Prostate gland (tissue), 2 donors: ENCODE data around the gene FGB. TPM values are rescaled to one million over a fixed set of nuclear protein-coding genes. Genes with fewer than 3 reads are reported as not detected.

Source experiments
- DNase-seq: peaks from one replicate; pipeline ENCODE4 v3.0.0-alpha.2; 2019; ENCODE audit warnings: low spot score
- H3K27ac ChIP-seq, 2 donors: fragments of 200-600 bp; sonication (generic); 2 replicates each; pipeline ENCODE4 v1.5.1; 2017 to 2019
- H3K27me3 ChIP-seq: fragments of 200-600 bp; sonication (generic); replicated peaks from 2 replicates; pipeline ENCODE4 v1.5.1; 2019; ENCODE audit not compliant: insufficient read depth
- H3K36me3 ChIP-seq, 2 donors: fragments of 200-600 bp; sonication (generic); 1 replicate in 1 of 2; 2 replicates in 1 of 2; pipeline versions ENCODE4 v1.5.1 to v1.8.1; 2017 to 2019
- H3K4me1 ChIP-seq: fragments of 200-600 bp; sonication (generic); replicated peaks from 2 replicates; pipeline ENCODE4 v1.5.1; 2019
- H3K4me3 ChIP-seq, 2 donors: fragments of 200-600 bp; sonication (generic); 2 replicates each; pipeline ENCODE4 v1.5.1; 2017 to 2019
- H3K9me3 ChIP-seq: fragments of 200-600 bp; sonication (generic); 2 replicates; pipeline ENCODE4 v1.5.1; 2017
- POLR2A ChIP-seq: fragments of 450-650 bp; IDR thresholded peaks from one replicate; pipeline ENCODE4 v1.6.1; 2016; ENCODE audit warnings: antibody characterized with exemption, mild to moderate bottlenecking
- POLR2AphosphoS5 ChIP-seq: sonication (generic); formaldehyde crosslinking; IDR thresholded peaks from one replicate; pipeline ENCODE4 v1.6.1; 2017; ENCODE audit warnings: antibody characterized with exemption
- WGBS: methylation state at CpG from one replicate; pipeline ENCODE4 v1.1.5; 2018; 5-methylcytosine and 5-hydroxymethylcytosine counted together
- intact Hi-C: fragments of 100-400 bp; cut with DNase I; formaldehyde crosslinking; loops from one replicate; pipeline ENCODE4 v1.14.2; 2022
- total RNA-seq, 2 donors: library from RNA; depleted of rRNA; stranded (reverse); fragments of >200 nt; gene quantifications; one replicate each; pipeline ENCODE4 v1.1.0, GENCODE V29; 2016
- TF ChIP-seq, protein P1 (sequence below), 4 experiments: fragments of 200-600 bp in 2 of 4; fragments of 450-650 bp in 2 of 4; sonication (generic) in 2 of 4; IDR thresholded peaks; 1 replicate in 3 of 4; 2 replicates in 1 of 4; pipeline ENCODE4 v1.5.1; 2016 to 2019; ENCODE audit warnings: antibody characterized with exemption in 4 of 4, mild to moderate bottlenecking in 2 of 4, moderate library complexity in 2 of 4

The FGB gene
- total RNA-seq, 2 donors from 2014 or later, result not detected

DNA sequence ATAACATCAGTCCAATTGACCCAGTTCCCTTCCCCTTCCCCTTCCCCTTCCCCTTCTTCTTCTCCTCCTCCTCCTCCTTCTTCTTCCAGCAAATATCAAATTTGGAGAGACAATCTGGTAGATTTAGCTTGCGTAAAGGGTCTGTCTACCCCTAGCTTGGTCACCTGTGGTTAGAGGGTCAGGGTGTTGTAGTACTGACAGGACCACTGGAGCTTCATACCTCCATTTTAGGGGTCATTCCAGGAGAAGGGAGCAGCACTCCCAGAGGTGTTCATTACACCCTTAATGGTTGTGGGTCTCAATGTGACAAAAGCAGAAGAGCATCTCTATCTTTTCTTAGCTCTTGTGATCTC is 3.7 kb upstream of the FGB start:
- no peak for TF ChIP-seq POLR2AphosphoS5
- TF ChIP-seq, protein P1, sequence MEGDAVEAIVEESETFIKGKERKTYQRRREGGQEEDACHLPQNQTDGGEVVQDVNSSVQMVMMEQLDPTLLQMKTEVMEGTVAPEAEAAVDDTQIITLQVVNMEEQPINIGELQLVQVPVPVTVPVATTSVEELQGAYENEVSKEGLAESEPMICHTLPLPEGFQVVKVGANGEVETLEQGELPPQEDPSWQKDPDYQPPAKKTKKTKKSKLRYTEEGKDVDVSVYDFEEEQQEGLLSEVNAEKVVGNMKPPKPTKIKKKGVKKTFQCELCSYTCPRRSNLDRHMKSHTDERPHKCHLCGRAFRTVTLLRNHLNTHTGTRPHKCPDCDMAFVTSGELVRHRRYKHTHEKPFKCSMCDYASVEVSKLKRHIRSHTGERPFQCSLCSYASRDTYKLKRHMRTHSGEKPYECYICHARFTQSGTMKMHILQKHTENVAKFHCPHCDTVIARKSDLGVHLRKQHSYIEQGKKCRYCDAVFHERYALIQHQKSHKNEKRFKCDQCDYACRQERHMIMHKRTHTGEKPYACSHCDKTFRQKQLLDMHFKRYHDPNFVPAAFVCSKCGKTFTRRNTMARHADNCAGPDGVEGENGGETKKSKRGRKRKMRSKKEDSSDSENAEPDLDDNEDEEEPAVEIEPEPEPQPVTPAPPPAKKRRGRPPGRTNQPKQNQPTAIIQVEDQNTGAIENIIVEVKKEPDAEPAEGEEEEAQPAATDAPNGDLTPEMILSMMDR (IDR thresholded peaks at IDR 0.05), result no peak
- TF ChIP-seq POLR2A, result no peak
- no peak for DNase-seq
- H3K36me3 ChIP-seq, result no peaks in the 10 kb centered on the region
- no peak overlapping the region for H3K4me3 ChIP-seq
- 92% methylated on average over 1 of the region's 1 CpG for WGBS
- no peaks in the 10 kb centered on the region for H3K27me3 ChIP-seq
- no peak overlapping the region for H3K27ac ChIP-seq
- H3K9me3 ChIP-seq, result no peaks in the 10 kb centered on the region
- no peaks in the 10 kb centered on the region for H3K4me1 ChIP-seq
- intact Hi-C loops, result loop anchor here (10.0 kb wide), 1 partner anchor 216 kb away; no protein-coding TSS in a partner anchor

DNA sequence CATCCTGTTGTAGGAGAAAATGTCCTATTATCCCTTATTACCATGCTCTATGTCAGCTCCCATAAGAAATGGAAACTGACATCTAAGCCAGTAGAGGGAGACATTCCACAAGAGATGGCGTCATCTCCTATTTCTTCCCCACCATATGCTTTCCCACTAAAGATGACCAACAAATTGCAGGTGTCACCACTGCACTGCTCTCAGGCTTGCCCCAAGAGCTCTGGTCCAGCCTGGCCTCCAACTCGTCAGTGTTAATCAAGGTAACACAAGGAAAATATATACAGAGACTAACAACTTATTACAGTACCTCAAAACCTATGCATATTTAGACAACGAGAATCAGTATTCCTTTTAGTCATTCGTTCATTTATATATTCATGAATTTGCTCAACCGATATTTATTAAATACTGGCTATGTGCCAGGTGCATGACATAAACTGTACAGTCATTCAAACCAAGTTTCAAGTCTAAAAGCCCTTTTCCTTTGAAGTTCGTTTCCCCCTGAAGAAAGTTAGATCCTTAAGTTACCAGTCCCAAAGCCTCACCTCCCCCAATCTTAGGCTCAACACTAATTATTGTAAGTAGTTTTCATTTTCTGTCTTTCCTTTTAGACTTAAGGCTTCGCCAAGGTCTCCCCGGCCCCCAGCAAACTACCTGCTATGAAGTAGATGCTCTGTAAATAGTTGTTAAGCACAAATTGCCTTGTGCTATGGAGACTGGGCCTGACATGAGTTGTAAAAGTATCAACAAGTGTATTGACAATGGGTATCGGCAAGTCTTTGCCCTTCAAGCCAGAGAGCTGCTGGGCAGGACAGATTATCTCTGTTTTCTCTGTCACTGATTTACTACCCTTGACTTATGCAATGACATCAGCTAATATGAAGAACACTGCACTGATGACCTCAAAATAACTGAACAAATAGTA is 3.1 kb upstream of the FGB start:
- WGBS, result 59% methylated on average over 9 of the region's 9 CpGs
- no peak for TF ChIP-seq POLR2AphosphoS5
- TF ChIP-seq, protein P1 (IDR thresholded peaks at IDR 0.05), result peak in 3 of 4 experiments; percentile 11 to 38 (median 33)

DNA sequence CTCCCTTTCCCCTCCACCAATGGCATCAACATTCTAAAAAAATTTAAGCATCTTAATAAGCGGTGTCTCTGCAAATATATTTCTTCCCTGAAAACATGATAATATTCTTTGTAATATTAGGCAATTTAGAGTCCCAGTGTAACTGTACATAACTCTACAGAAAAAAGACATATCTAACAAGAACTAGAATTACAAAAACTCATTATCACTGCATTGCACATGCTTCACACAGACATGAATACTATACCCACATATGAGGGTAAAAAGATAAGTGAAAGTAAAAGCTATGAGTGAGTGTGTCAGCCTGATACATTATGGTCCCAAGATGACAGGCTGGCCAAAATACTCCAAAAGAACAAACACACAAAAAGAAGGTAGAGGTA is 2.4 kb upstream of the FGB start:
- no peak for DNase-seq
- 91% methylated on average over 1 of the region's 1 CpG for whole genome bisulfite sequencing
- Histone ChIP-seq H3K4me3 (no peak overlapping the region), H3K27ac (no peak overlapping the region), H3K27me3 (no peaks in the 10 kb centered on the region), H3K9me3 (no peaks in the 10 kb centered on the region), H3K36me3 (no peaks in the 10 kb centered on the region), H3K4me1 (no peaks in the 10 kb centered on the region)
- intact Hi-C loops, result no loop called here
- TF ChIP-seq POLR2AphosphoS5 (no peak), POLR2A (no peak)
- TF ChIP-seq, protein P1 (IDR thresholded peaks at IDR 0.05), result no peak

More for the DNA sequence above, 3.1 kb upstream of the FGB start:
- Histone ChIP-seq H3K36me3 (no peaks in the 10 kb centered on the region), H3K4me3 (no peak overlapping the region), H3K4me1 (no peaks in the 10 kb centered on the region), H3K9me3 (no peaks in the 10 kb centered on the region), H3K27me3 (no peaks in the 10 kb centered on the region), H3K27ac (no peak overlapping the region)
- DNase-seq, result no peak
- intact Hi-C loops, result loop anchor here (10.0 kb wide), 1 partner anchor 215 kb away; no protein-coding TSS in a partner anchor

DNA sequence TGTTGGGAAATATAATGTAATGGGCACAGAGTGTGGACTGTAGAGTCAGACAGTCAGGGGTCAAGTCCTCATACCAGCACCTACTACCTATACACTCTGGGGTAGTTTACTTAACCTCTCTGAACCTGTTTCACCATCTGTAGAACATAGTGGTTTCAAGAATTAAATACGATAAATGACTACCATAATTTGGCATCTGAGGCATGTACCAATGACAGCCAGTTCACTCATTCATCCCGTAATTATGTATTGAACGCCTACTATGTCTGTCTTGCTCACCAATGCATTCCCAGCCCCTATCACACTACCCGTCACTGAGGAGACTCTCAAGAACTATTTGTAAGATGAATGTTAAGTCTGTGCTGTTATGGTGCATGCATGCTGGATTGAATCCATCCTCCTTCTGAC is 2.0 kb upstream of the FGB start:
- TF ChIP-seq POLR2A (no peak), POLR2AphosphoS5 (no peak)
- TF ChIP-seq, protein P1 (IDR thresholded peaks at IDR 0.05), result no peak
- intact Hi-C loops, result no loop called here
- no peaks in the 10 kb centered on the region for H3K27me3 ChIP-seq
- WGBS, result 81% methylated on average over 4 of the region's 4 CpGs
- H3K36me3 ChIP-seq, result no peaks in the 10 kb centered on the region
- no peaks in the 10 kb centered on the region for H3K4me1 ChIP-seq
- H3K4me3 ChIP-seq, result no peak overlapping the region
- no peak for DNase-seq
- H3K9me3 ChIP-seq, result no peaks in the 10 kb centered on the region
- H3K27ac ChIP-seq, result no peak overlapping the region

DNA sequence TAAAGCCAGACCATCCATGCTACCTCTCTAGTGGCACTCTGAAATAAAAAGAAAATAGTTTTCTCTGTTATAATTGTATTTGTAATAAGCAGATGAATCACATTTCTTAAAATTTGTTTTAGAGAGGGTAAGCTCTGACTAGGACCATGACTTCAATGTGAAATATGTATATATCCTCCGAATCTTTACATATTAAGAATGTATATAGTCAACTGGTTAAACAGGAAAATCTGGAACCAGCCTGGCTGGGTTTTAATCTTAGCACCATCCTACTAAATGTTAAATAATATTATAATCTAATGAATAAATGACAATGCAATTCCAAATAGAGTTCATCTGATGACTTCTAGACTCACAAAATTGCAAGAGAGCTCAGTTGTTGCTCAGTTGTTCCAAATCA is 1.5 kb downstream of the FGB start:
- Histone ChIP-seq H3K27ac (no peak overlapping the region), H3K36me3 (no peaks in the 10 kb centered on the region), H3K4me3 (no peak overlapping the region), H3K27me3 (no peaks in the 10 kb centered on the region), H3K4me1 (no peaks in the 10 kb centered on the region), H3K9me3 (no peaks in the 10 kb centered on the region)
- DNase-seq, result no peak
- TF ChIP-seq, protein P1 (IDR thresholded peaks at IDR 0.05), result no peak
- TF ChIP-seq POLR2AphosphoS5, result no peak
- TF ChIP-seq POLR2A, result no peak
- 71% methylated on average over 1 of the region's 1 CpG for WGBS
- intact Hi-C loops, result no loop called here
